ENCODE data around the gene GPX6. TPM values are rescaled to one million over a fixed set of nuclear protein-coding genes. Genes with fewer than 3 reads are reported as not detected.

GPX6 gene
- total and polyA plus RNA-seq, 2 of the 13 experiments (the other 11 are each of a cell fraction or from before 2014, with no cell fraction given) = not detected

GRCh38 chr6:28488916-28489365 lies 26.7 kb downstream of the GPX6 start (continued):
- no peak for TF ChIP-seq ZNF33A (CRISPR knock-in tag; IDR thresholded peaks at IDR 0.05; ENCODE audit: borderline replicate concordance)
- no peak for TF ChIP-seq ZNF691 (CRISPR knock-in tag; IDR thresholded peaks at IDR 0.05; ENCODE audit: borderline replicate concordance, low read depth)
- no peak for TF ChIP-seq ZNF280D (CRISPR knock-in tag; IDR thresholded peaks at IDR 0.05)
- TF ChIP-seq CHD4 (IDR thresholded peaks at IDR 0.05; ENCODE audit: borderline replicate concordance, low read length) = 0 out of 2 replicates have a peak, but pooled peaks have one; percentile 14
- peak; percentile 62; the same call in 1 of the 2 replicates for TF ChIP-seq ZNF256 (CRISPR knock-in tag; conservative IDR thresholded peaks at IDR 0.05)
- TF ChIP-seq ERF (CRISPR knock-in tag; IDR thresholded peaks at IDR 0.05) = 0 out of 2 replicates have a peak, but pooled peaks have one; percentile 40
- no peak for TF ChIP-seq NFRKB (IDR thresholded peaks at IDR 0.05)
- no peak for TF ChIP-seq ZNF570 (CRISPR knock-in tag; IDR thresholded peaks at IDR 0.05; ENCODE audit: borderline replicate concordance)
- TF ChIP-seq ZNF629 (CRISPR knock-in tag; conservative IDR thresholded peaks at IDR 0.05) = 0 out of 2 replicates have a peak, but pooled peaks have one; percentile 8
- peak; percentile 46; the same call in 1 of the 2 replicates for TF ChIP-seq MIER2 (CRISPR knock-in tag; IDR thresholded peaks at IDR 0.05)
- 0 out of 2 replicates have a peak, but pooled peaks have one; percentile 39 for TF ChIP-seq ZNF792 (CRISPR knock-in tag; IDR thresholded peaks at IDR 0.05)
- TF ChIP-seq FOXJ3 (CRISPR knock-in tag; IDR thresholded peaks at IDR 0.05; ENCODE audit: borderline replicate concordance) = peak; percentile 65; the same call in 1 of the 2 replicates
- no peak for TF ChIP-seq MLLT10 (CRISPR knock-in tag; IDR thresholded peaks at IDR 0.05)
- TF ChIP-seq NRL (CRISPR knock-in tag; IDR thresholded peaks at IDR 0.05; ENCODE audit: borderline replicate concordance) = no peak
- no peak for TF ChIP-seq GFI1 (CRISPR knock-in tag; IDR thresholded peaks at IDR 0.05; ENCODE audit: borderline replicate concordance)
- TF ChIP-seq FOXO1 (CRISPR knock-in tag; IDR thresholded peaks at IDR 0.05) = peak; percentile 66; the same call in 1 of the 2 replicates
- TF ChIP-seq ZNF24 (IDR thresholded peaks at IDR 0.05) = peak; percentile 92
- TF ChIP-seq ZNF205 (CRISPR knock-in tag; IDR thresholded peaks at IDR 0.05) = peak; percentile 20; the same call in 1 of the 2 replicates
- no peak for TF ChIP-seq ZNF776 (CRISPR knock-in tag; IDR thresholded peaks at IDR 0.05)
- TF ChIP-seq TBL1XR1 (IDR thresholded peaks at IDR 0.05; ENCODE audit: borderline replicate concordance, low read length, partially characterized antibody) = no peak
- TF ChIP-seq CREB1 (IDR thresholded peaks at IDR 0.05) = no peak
- peak; percentile 62; the same call in 1 of the 2 replicates for TF ChIP-seq CREB1 (CRISPR knock-in tag; IDR thresholded peaks at IDR 0.05)
- peak; percentile 48; the same call in 1 of the 2 replicates for TF ChIP-seq PPARG (CRISPR knock-in tag; conservative IDR thresholded peaks at IDR 0.05)
- 0 out of 2 replicates have a peak, but pooled peaks have one; percentile 51 for TF ChIP-seq NKX3-1 (CRISPR knock-in tag; IDR thresholded peaks at IDR 0.05)
- TF ChIP-seq ZNF331 (CRISPR knock-in tag; IDR thresholded peaks at IDR 0.05) = peak; percentile 29; the same call in 1 of the 2 replicates
- 0 out of 2 replicates have a peak, but pooled peaks have one; percentile 35 for TF ChIP-seq ZSCAN9 (CRISPR knock-in tag; IDR thresholded peaks at IDR 0.05; ENCODE audit: borderline replicate concordance)
- TF ChIP-seq ZZZ3 (CRISPR knock-in tag; IDR thresholded peaks at IDR 0.05; ENCODE audit: borderline replicate concordance) = no peak
- peak; percentile 37; the same call in 1 of the 2 replicates for TF ChIP-seq MIXL1 (CRISPR knock-in tag; IDR thresholded peaks at IDR 0.05)
- TF ChIP-seq HDAC6 (IDR thresholded peaks at IDR 0.05; ENCODE audit: low read depth, low read length) = no peak
- peak; percentile 21; the same call in 1 of the 2 replicates for TF ChIP-seq ZNF878 (CRISPR knock-in tag; IDR thresholded peaks at IDR 0.05)
